D721Med (cell line): ENCODE data around the gene MIAT.

Experiments
- DNase-seq: peaks from one replicate; pipeline ENCODE4 v3.0.0; 2011; ENCODE audit warnings: low spot score; ENCODE audit not compliant: insufficient read length
- FAIRE-seq: peaks from 2 replicates; lab custom pipeline; 2011; peaks lifted over from hg19 to GRCh38; lab: Jason Lieb, UNC
- CTCF ChIP-seq: IDR thresholded peaks from 2 replicates; pipeline ENCODE4 v1.5.1; 2012; ENCODE audit warnings: mild to moderate bottlenecking, control low read depth; ENCODE audit not compliant: insufficient read depth; ENCODE audit errors: missing control alignments

The MIAT gene

DNA sequence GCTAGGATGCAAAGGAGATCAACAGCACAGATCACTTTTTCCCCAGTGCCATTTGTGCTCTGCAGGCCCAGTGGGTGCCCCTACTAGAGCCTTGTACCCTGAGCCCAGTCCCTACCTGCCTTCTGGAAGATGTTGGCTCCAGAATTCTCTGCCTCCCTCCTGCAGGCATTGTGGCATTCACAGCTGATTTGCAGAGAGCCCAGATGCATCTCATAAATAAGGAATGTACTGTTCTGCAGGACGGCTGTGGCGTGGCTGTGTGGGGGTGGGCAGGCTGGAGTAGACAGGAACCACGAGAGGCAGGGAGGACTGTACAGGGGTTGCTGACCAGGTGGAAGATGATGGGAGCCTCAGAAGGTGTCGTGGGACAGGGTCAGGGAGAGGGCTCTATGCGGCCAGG lies 11.2 kb upstream of the MIAT start:
- DNase-seq (no peak), FAIRE-seq (no peak)
- no peak for TF ChIP-seq CTCF

GRCh38 chr22:26648011-26648497 lies 9.3 kb upstream of the MIAT start:
- no peak for TF ChIP-seq CTCF
- FAIRE-seq (no peak), DNase-seq (no peak)

- TF ChIP-seq CTCF: no peak
- DNase-seq (no peak), FAIRE-seq (no peak)
Observed at GRCh38 chr22:26648528-26649388, 8.6 kb upstream of the MIAT start.

GRCh38 chr22:26650722-26651421 lies 6.5 kb upstream of the MIAT start:
- no peak for DNase-seq
- TF ChIP-seq CTCF: no peak
- FAIRE-seq: no peak

DNA sequence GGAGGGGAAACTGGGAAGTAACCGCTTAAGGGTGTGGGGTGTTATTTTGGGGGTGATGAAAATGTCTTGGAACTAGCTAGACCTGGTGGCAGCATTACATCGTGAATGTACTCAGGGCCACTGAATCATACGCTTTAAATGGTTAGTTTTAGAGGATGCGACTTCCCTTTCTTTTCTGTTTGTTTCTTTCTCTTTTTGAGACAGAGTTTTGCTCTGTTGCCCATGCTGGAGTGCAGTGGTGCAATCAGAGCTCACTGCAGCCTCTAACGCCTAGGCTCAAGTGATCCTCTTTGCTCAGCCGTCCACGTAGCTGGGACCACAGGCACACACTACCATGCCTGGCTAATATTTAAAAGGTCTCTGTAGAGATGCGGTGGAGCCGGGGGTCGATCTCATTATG lies 5.6 kb upstream of the MIAT start:
- FAIRE-seq (no peak), DNase-seq (no peak)

DNA sequence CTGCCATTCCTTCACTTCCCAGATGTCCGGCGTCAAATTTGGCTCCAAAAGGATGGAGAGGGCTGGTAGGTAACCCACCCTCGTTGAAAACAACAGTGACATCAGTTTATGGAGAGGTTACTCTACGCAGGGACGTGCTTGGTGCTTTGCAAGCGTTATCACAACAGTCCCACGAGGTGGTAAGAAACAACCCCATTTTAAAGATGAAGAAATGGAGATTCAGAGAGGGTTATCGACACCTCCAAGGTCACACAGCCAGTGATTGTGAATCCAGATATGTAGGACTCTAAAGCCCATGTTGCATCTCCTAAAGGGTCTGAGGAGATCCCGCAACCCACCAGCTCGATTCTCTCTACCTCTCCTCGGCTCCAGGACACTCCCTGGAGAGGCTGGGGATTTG lies 773 bp downstream of the MIAT start:
- FAIRE-seq: no peak
- no peak for TF ChIP-seq CTCF

More for the DNA sequence above, 5.6 kb upstream of the MIAT start:
- no peak for TF ChIP-seq CTCF

More for the DNA sequence above, 773 bp downstream of the MIAT start:
- DNase-seq: no peak
